NCI-H345 treated with DMSO at 0.1 percent for 48 hours (cell line): ENCODE results near the gene CDK5RAP2.
A peak's percentile ranks its signal among the peaks of the same experiment; 100 is the strongest.
"Not testable (repeated sequence)": the region's sequence is repeated elsewhere in the genome, so short reads cannot be mapped to it uniquely, and the experiment has no call there.

Experiments
- DNase-seq: peaks from one replicate; lab custom pipeline; 2025; ENCODE audit not compliant: unreplicated experiment; lab: John Stamatoyannopoulos, UW

The CDK5RAP2 gene

GRCh38 chr9:120580051-120580896 lies at the start of gene CDK5RAP2:
TSS of gene CDK5RAP2 (minus strand) at chr9:120580167. CDS start at chr9:120579978, 189 bp downstream.
- DNase-seq: peak; percentile 98

- DNase-seq: not testable (repeated sequence)
These were observed 49.0 kb upstream of the CDK5RAP2 start for GRCh38 chr9:120628925-120629497.

- no peak for DNase-seq
These were observed 48.4 kb upstream of the CDK5RAP2 start for GRCh38 chr9:120628207-120628924.

- DNase-seq: no peak
These were observed 47.1 kb upstream of the CDK5RAP2 start for GRCh38 chr9:120627073-120627472.

- DNase-seq: no peak
These were observed 46.5 kb upstream of the CDK5RAP2 start for GRCh38 chr9:120626512-120626911.

- no peak for DNase-seq
These were observed 45.3 kb upstream of the CDK5RAP2 start for GRCh38 chr9:120625222-120625621.

- no peak for DNase-seq
These were observed 42.8 kb upstream of the CDK5RAP2 start for GRCh38 chr9:120622790-120623189.

- DNase-seq: no peak
These were observed 42.0 kb upstream of the CDK5RAP2 start for GRCh38 chr9:120621941-120622340.

GRCh38 chr9:120619751-120620655 lies 40.0 kb upstream of the CDK5RAP2 start:
- DNase-seq: peak; percentile 50

- DNase-seq: no peak
These were observed 37.3 kb upstream of the CDK5RAP2 start for GRCh38 chr9:120616966-120617935.

GRCh38 chr9:120612218-120612617 lies 32.3 kb upstream of the CDK5RAP2 start:
- no peak for DNase-seq

GRCh38 chr9:120611690-120612068 lies 31.7 kb upstream of the CDK5RAP2 start:
- DNase-seq: no peak

- DNase-seq: no peak
These were observed 31.2 kb upstream of the CDK5RAP2 start for GRCh38 chr9:120610975-120611689.

- DNase-seq: no peak
These were observed 29.7 kb upstream of the CDK5RAP2 start for GRCh38 chr9:120609636-120610035.

GRCh38 chr9:120608421-120608820 lies 28.5 kb upstream of the CDK5RAP2 start:
- DNase-seq: no peak

GRCh38 chr9:120603591-120603990 lies 23.6 kb upstream of the CDK5RAP2 start:
- DNase-seq: no peak

- DNase-seq: no peak
These were observed 23.0 kb upstream of the CDK5RAP2 start for GRCh38 chr9:120603010-120603409.

- no peak for DNase-seq
These were observed 13.9 kb upstream of the CDK5RAP2 start for GRCh38 chr9:120593955-120594277.

GRCh38 chr9:120593250-120593954 lies 13.4 kb upstream of the CDK5RAP2 start:
- no peak for DNase-seq
